Stomach (tissue), 9 donors: ENCODE measurements around the gene FAM168A. TPM values are rescaled to one million over a fixed set of nuclear protein-coding genes. Genes with fewer than 3 reads are reported as not detected.

ENCODE experiments used
- DNase-seq, 2 donors: peaks; one replicate each; pipeline versions ENCODE4 v3.0.0 to v3.0.0-alpha.2; 2013 to 2019
- H3K27ac ChIP-seq, 5 donors: fragments of 200-600 bp in 4 of 5; sonication (generic) in 4 of 5; one replicate each; pipeline ENCODE4 v1.5.1; 2013 to 2019; ENCODE audit warnings: mild to moderate bottlenecking in 1 of 5, moderate library complexity in 1 of 5
- H3K27me3 ChIP-seq, 3 donors: fragments of 200-600 bp; sonication (generic); one replicate each; pipeline ENCODE4 v1.5.1; 2017 to 2019; ENCODE audit warnings: mixed run types in 1 of 3
- H3K36me3 ChIP-seq, 4 donors: fragments of 200-600 bp; sonication (generic); 1 replicate in 3 of 4; 2 replicates in 1 of 4; pipeline ENCODE4 v1.5.1; 2016 to 2019
- H3K4me1 ChIP-seq, 4 donors: fragments of 200-600 bp; sonication (generic); one replicate each; pipeline ENCODE4 v1.5.1; 2016 to 2019
- H3K4me3 ChIP-seq, 4 donors: fragments of 200-600 bp; sonication (generic) in 3 of 4; one replicate each; pipeline ENCODE4 v1.5.1; 2016 to 2019; ENCODE audit warnings: mild to moderate bottlenecking in 1 of 4
- H3K9me3 ChIP-seq, 4 donors: fragments of 200-600 bp; sonication (generic); one replicate each; pipeline ENCODE4 v1.5.1; 2016 to 2019
- EP300 ChIP-seq: sonication (generic); formaldehyde crosslinking; IDR thresholded peaks from one replicate; pipeline ENCODE4 v1.6.1; 2017; ENCODE audit warnings: antibody characterized with exemption
- POLR2A ChIP-seq, 4 donors: fragments of 450-650 bp; IDR thresholded peaks; one replicate each; pipeline ENCODE4 v1.6.1; 2016; ENCODE audit warnings: antibody characterized with exemption in 4 of 4, control low read depth in 2 of 4, mild to moderate bottlenecking in 1 of 4, moderate library complexity in 1 of 4
- POLR2AphosphoS5 ChIP-seq, 3 donors: sonication (generic); formaldehyde crosslinking; IDR thresholded peaks; one replicate each; pipeline ENCODE4 v1.6.1; 2016; ENCODE audit warnings: antibody characterized with exemption in 3 of 3
- WGBS, 5 donors: extraction: QIAGEN DNeasy Blood & Tissue Kit in 3 of 5; methylation state at CpG; one replicate each; pipeline versions ENCODE4 v1.1.5 to v1.1.7; 2013 to 2018; 5-methylcytosine and 5-hydroxymethylcytosine counted together
- intact Hi-C: fragments of 100-400 bp; cut with DNase I; formaldehyde crosslinking; loops from one replicate; pipeline ENCODE4 v1.15.1; 2023; ENCODE audit warnings: low total_unique reads
- polyA plus RNA-seq, 3 donors: library from polyadenylated mRNA; stranded (reverse); fragments of 200-250 nt; gene quantifications; one replicate each; pipeline ENCODE4 v1.2.3, GENCODE V29; 2013
- total RNA-seq, 5 donors: library from RNA; depleted of rRNA; stranded (reverse); fragments of >200 nt; gene quantifications; one replicate each; pipeline versions ENCODE4 v1.1.0 to v1.2.3, GENCODE V29; 2014 to 2016
- TF ChIP-seq, protein P1 (sequence below), 7 experiments: fragments of 450-650 bp in 4 of 7; fragments of 200-600 bp in 3 of 7; sonication (generic) in 3 of 7; IDR thresholded peaks; one replicate each; pipeline ENCODE4 v1.5.1; 2016 to 2019; ENCODE audit warnings: antibody characterized with exemption in 7 of 7, control low read depth in 2 of 7, mild to moderate bottlenecking in 1 of 7
- donor health status: healthy with polysubstance abuse.
- donor health status: Bipolar disorder and iron deficiency.
- donor health status: healthy.

The FAM168A gene
- total and polyA plus RNA-seq, 8 donors = 4.3 to 25.4 (median 6.3) TPM

- H3K27ac ChIP-seq = no peak overlapping the region
- H3K4me1 ChIP-seq = peaks cover 0 to 12% (median 0%) of the 10 kb centered on the region in 4 donors
- DNase-seq = peak in 1 of 2 donors; percentile 28
- H3K27me3 ChIP-seq = no peaks in the 10 kb centered on the region
- intact Hi-C loops = loop anchor here (5.0 kb wide), 1 partner anchor 254 kb away; no protein-coding TSS in a partner anchor
- H3K36me3 ChIP-seq = peaks cover 0 to 37% (median 35%) of the 10 kb centered on the region in 4 donors
- no peaks in the 10 kb centered on the region for H3K9me3 ChIP-seq
- no peak overlapping the region for H3K4me3 ChIP-seq
- WGBS, 5 donors = 72 to 91% (median 84%) methylated on average over 1 of the region's 1 CpG
- no peak for TF ChIP-seq POLR2A (IDR thresholded peaks at IDR 0.05)
- TF ChIP-seq, protein P1, sequence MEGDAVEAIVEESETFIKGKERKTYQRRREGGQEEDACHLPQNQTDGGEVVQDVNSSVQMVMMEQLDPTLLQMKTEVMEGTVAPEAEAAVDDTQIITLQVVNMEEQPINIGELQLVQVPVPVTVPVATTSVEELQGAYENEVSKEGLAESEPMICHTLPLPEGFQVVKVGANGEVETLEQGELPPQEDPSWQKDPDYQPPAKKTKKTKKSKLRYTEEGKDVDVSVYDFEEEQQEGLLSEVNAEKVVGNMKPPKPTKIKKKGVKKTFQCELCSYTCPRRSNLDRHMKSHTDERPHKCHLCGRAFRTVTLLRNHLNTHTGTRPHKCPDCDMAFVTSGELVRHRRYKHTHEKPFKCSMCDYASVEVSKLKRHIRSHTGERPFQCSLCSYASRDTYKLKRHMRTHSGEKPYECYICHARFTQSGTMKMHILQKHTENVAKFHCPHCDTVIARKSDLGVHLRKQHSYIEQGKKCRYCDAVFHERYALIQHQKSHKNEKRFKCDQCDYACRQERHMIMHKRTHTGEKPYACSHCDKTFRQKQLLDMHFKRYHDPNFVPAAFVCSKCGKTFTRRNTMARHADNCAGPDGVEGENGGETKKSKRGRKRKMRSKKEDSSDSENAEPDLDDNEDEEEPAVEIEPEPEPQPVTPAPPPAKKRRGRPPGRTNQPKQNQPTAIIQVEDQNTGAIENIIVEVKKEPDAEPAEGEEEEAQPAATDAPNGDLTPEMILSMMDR (IDR thresholded peaks at IDR 0.05) = no peak
- no peak for TF ChIP-seq POLR2AphosphoS5 (IDR thresholded peaks at IDR 0.05)
- TF ChIP-seq EP300 = no peak
Observed at GRCh38 chr11:73402834-73403185, 195.1 kb downstream of the FAM168A start.

DNA sequence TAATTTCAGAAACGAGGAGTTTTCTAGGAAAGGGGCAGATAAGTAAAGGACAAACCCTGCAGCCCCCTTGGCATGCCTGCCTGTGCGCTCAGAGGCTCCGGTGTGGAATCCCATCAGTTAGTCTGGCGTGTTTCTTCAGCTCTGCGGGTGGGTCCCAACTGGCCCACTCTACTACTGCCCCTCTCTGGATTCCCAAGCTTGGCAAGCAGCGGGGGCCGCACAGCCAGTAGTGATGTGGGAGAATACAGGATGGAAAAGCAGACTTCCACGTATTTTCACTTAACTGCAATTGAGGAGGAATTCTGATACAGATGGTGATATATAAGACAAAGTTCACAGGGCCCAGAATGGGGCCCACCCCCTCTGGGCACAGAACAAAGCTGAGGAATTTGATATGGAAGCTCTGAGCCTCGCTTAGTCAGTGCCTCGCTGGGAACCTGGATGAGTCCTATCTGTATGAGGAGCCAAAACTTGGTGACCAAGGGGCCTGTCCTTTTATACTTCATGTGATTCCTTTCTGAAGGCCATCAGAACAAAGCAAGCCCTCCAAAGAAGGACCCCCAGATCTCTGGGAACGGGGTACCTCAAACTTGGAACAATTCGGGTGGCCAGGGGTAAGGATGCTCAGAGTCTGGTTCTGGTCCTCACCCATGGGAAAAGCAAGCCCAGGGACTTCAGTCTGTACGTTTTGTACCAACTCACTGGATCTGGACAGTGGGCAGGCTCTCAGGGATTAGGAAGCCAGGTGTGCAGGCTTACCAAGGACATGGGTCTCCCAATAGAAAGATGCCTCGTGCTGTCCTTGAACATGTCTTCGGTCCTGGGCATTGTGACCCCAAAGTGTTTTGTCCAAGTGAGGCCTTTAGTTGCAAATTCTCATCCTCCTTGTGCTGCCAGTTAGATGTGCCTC lies 195.7 kb downstream of the FAM168A start:
- 86 to 93% (median 88%) methylated on average over 15 of the region's 15 CpGs for WGBS, 5 donors
- TF ChIP-seq EP300 = no peak
- TF ChIP-seq, protein P1 (IDR thresholded peaks at IDR 0.05) = no peak
- no peak for TF ChIP-seq POLR2AphosphoS5 (IDR thresholded peaks at IDR 0.05)
- no peak for TF ChIP-seq POLR2A (IDR thresholded peaks at IDR 0.05)
- Histone ChIP-seq H3K4me3 (no peak overlapping the region), H3K9me3 (no peaks in the 10 kb centered on the region), H3K27me3 (no peaks in the 10 kb centered on the region), H3K4me1 (peaks cover 0 to 12% (median 0%) of the 10 kb centered on the region in 4 donors), H3K27ac (no peak overlapping the region), H3K36me3 (peaks cover 0 to 34% (median 28%) of the 10 kb centered on the region in 4 donors)
- peak in 1 of 2 donors; percentile 4 for DNase-seq
- intact Hi-C loops = loop anchor here (5.0 kb wide), 1 partner anchor 255 kb away; no protein-coding TSS in a partner anchor

DNA sequence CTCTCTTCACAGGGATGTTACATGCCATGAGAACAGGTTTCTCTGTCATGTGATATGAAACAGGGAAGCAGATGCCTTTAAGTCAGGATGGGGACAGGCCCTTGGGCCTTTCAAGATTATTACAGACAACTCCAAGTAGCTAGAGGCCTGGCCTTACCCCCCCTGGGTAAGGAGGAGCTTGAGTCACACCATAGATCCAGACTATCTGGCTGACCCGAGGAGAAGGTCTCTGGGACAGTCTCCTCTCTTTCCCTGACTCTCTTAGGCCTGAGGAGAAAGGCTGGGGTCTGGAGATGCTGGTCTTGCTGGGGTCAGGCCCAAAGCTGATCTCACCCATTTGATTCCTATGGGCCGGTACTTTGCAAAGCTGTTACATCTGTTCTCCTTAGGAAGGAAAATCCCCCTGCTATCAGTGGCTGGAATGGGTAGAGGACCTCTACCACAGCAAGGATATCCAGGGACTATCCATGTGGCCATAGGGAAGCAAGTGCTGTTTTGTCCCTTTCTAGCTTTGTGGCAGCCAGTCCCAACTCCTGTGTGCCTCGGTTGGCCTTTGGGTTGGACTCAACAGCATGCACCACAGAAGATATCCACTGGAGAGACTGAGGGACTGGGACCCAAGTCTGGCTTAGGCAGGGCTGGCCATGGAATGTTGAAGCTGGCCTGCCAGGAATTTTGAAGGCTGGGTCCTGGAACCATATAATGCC lies 196.5 kb downstream of the FAM168A start:
- intact Hi-C loops = loop anchor here (5.0 kb wide), 1 partner anchor 256 kb away; no protein-coding TSS in a partner anchor
- WGBS, 5 donors = 74 to 90% (median 86%) methylated on average over 3 of the region's 3 CpGs

More for the DNA sequence above, 196.5 kb downstream of the FAM168A start:
- Histone ChIP-seq H3K27ac (no peak overlapping the region), H3K4me1 (peaks cover 0 to 12% (median 0%) of the 10 kb centered on the region in 4 donors), H3K4me3 (no peak overlapping the region), H3K9me3 (no peaks in the 10 kb centered on the region), H3K36me3 (peaks cover 0 to 30% (median 20%) of the 10 kb centered on the region in 4 donors), H3K27me3 (no peaks in the 10 kb centered on the region)
- TF ChIP-seq EP300 = no peak
- TF ChIP-seq POLR2A (IDR thresholded peaks at IDR 0.05) = no peak
- no peak for TF ChIP-seq POLR2AphosphoS5 (IDR thresholded peaks at IDR 0.05)
- TF ChIP-seq, protein P1 (IDR thresholded peaks at IDR 0.05) = no peak
- DNase-seq = peak in 1 of 2 donors; percentile 4
